GM12878 (cell line): ENCODE data around the gene L3MBTL1.

ENCODE experiments used
- CTCF ChIP-seq, 3 experiments: IDR thresholded peaks in 2 of 3; conservative IDR thresholded peaks in 1 of 3; 2 replicates each; pipeline ENCODE4 v1.5.1; 2011; ENCODE audit warnings: low read depth in 3 of 3, low read length in 3 of 3, mild to moderate bottlenecking in 3 of 3, control low read depth in 2 of 3, moderate library complexity in 2 of 3, inconsistent platforms in 1 of 3, mixed read lengths in 1 of 3; ENCODE audit not compliant: control insufficient read depth in 2 of 3, insufficient read depth in 1 of 3; ENCODE audit errors: extremely low read depth in 1 of 3
- EP300 ChIP-seq, 2 experiments: fragments of 150-350 bp in 1 of 2; IDR thresholded peaks; 2 replicates each; pipeline ENCODE4 v1.6.1; 2011 to 2012; ENCODE audit warnings: low read depth in 2 of 2, low read length in 2 of 2, borderline replicate concordance in 1 of 2, improper control_type of control experiment in 1 of 2, inconsistent platforms in 1 of 2; ENCODE audit not compliant: control insufficient read depth in 1 of 2
- EZH2 ChIP-seq: IDR thresholded peaks from 2 replicates; pipeline ENCODE4 v1.6.1; 2012; ENCODE audit warnings: low read depth, mild to moderate bottlenecking, control low read depth, inconsistent platforms, low read length, borderline replicate concordance; ENCODE audit not compliant: control insufficient read depth
- SMC3 ChIP-seq: IDR thresholded peaks from 2 replicates; pipeline ENCODE4 v1.6.1; 2011; ENCODE audit warnings: low read length, improper control_type of control experiment, borderline replicate concordance
- TCF12 ChIP-seq: IDR thresholded peaks from 2 replicates; pipeline ENCODE4 v1.6.1; 2011; ENCODE audit warnings: low read depth, mild to moderate bottlenecking, low read length

DNA sequence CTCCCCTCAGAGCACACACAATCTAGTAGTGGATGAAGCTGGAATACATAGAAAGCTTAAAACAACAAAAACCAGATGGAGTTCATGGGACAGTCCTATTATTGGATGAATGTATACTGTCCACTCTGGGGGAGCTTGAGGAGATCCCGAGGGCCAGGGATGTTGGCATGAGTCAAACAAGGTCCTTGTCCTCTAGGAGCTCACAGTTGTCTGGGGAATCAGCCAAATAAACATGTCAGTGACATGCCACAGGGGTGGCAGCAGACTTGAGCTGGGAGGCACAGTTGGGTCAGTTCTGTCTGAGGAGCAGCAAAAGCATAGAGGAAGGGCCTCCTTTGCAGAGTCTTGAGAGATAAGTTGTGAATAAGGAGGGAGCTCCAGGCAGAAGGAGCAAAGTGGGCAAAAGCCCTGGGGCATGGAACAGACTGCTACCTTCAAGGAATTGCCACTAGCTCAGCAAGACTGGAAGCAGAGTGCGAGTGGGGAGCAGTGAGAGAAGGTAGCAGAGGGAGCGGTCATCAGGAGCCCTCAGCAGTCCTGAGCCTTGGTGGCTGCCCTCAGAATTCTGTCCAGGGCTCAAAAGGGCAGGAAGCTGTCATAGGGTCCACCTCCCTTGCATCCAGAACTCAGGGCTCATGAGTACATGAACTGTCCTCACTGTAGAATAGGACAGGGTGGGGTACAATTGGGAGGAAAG is 22.1 kb downstream of the L3MBTL1 start:
- TF ChIP-seq EZH2: no peak
- no peak for TF ChIP-seq CTCF (IDR thresholded peaks at IDR 0.05 in 2 of 3, conservative IDR thresholded peaks at IDR 0.05 in 1 of 3; ENCODE audit: control insufficient read depth in 2 of 3, extremely low read depth in 1 of 3, insufficient read depth in 1 of 3, low read depth in 3 of 3, low read length in 3 of 3)
- no peak for TF ChIP-seq TCF12
- TF ChIP-seq SMC3: no peak
- TF ChIP-seq EP300 (IDR thresholded peaks at IDR 0.05; ENCODE audit: borderline replicate concordance in 1 of 2, control insufficient read depth in 1 of 2, low read depth in 2 of 2, low read length in 2 of 2): no peak
